ENCODE measurements around the gene DEPDC1. TPM values are rescaled to one million over a fixed set of nuclear protein-coding genes. Genes with fewer than 3 reads are reported as not detected.
A peak's percentile ranks its signal among the peaks of the same experiment; 100 is the strongest.

DEPDC1 gene
- total RNA-seq, 1 experiment from 2014 or later, result 26.1 TPM

DNA sequence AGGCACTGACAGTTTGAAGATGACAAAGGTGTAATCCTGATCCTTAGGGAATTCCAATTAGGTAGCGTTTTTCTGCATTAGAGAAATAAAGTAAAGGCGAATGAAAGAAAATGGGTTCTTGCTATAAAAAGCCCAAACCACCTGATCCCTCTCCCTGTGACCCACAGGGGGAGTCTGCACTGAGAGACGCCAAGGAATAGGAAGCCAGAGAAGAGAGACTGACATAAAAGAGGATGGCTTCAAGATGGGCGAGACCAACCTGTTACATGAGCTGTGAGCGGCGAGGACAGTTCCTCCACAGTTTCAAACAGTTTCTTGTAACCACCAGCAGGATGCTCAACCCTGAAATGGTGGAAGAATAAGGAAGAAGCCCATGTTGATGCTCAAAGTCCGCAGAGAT is 48.5 kb downstream of the DEPDC1 start:
- no peak overlapping the region for H2AK5ac ChIP-seq (ENCODE audit: insufficient read length, low read length)
- no CpG with 5 or more reads among the region's 7 CpGs for WGBS (ENCODE audit: extremely low coverage, insufficient read length, low lambda C conversion rate)
- H3K23ac ChIP-seq (ENCODE audit: insufficient read length, low read depth, low read length), result no peak overlapping the region
- no peak overlapping the region for H2BK5ac ChIP-seq (ENCODE audit: insufficient read length, low read length)
- H4K5ac ChIP-seq (ENCODE audit: insufficient read length, low read depth, low read length), result no peak overlapping the region
- H3K9me3 ChIP-seq (ENCODE audit: control insufficient read depth, low read depth, low read length), result no peaks in the 10 kb centered on the region
- H3K27ac Mint-ChIP-seq, result no peak overlapping the region
- no peak overlapping the region for H2BK15ac ChIP-seq (ENCODE audit: low read depth, low read length)
- H3K79me1 ChIP-seq (ENCODE audit: insufficient read depth, low read depth, low read length, poor library complexity, severe bottlenecking), result no peaks in the 10 kb centered on the region
- H3K79me2 ChIP-seq (ENCODE audit: insufficient read depth, low read length), result no peaks in the 10 kb centered on the region
- TF ChIP-seq, protein P1, sequence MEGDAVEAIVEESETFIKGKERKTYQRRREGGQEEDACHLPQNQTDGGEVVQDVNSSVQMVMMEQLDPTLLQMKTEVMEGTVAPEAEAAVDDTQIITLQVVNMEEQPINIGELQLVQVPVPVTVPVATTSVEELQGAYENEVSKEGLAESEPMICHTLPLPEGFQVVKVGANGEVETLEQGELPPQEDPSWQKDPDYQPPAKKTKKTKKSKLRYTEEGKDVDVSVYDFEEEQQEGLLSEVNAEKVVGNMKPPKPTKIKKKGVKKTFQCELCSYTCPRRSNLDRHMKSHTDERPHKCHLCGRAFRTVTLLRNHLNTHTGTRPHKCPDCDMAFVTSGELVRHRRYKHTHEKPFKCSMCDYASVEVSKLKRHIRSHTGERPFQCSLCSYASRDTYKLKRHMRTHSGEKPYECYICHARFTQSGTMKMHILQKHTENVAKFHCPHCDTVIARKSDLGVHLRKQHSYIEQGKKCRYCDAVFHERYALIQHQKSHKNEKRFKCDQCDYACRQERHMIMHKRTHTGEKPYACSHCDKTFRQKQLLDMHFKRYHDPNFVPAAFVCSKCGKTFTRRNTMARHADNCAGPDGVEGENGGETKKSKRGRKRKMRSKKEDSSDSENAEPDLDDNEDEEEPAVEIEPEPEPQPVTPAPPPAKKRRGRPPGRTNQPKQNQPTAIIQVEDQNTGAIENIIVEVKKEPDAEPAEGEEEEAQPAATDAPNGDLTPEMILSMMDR (conservative IDR thresholded peaks at IDR 0.05), result peak; percentile 59
- H3K36me3 Mint-ChIP-seq (ENCODE audit: insufficient read depth in 1 of 3, low read depth in 3 of 3), result no peaks in the 10 kb centered on the region
- H4K91ac ChIP-seq (ENCODE audit: insufficient read length, low read depth, low read length), result no peak overlapping the region
- H3K9me3 Mint-ChIP-seq, result no peaks in the 10 kb centered on the region
- H3K23me2 ChIP-seq (ENCODE audit: insufficient read length, low read depth, low read length, poor library complexity, severe bottlenecking), result no peaks in the 10 kb centered on the region
- H3T11ph ChIP-seq (ENCODE audit: low read length), result no peak overlapping the region
- H3K9ac ChIP-seq (ENCODE audit: extremely low read depth, insufficient read length, low read length), result no peak overlapping the region
- H3K56ac ChIP-seq (ENCODE audit: insufficient read length, low read depth, low read length), result no peak overlapping the region
- H3K14ac ChIP-seq (ENCODE audit: insufficient read depth, low read length), result no peak overlapping the region
- no peaks in the 10 kb centered on the region for H3K27me3 ChIP-seq (ENCODE audit: insufficient read depth, low read length)
- no peak overlapping the region for H2BK120ac ChIP-seq (ENCODE audit: low read depth, low read length, poor library complexity, severe bottlenecking)
- H3K4me2 ChIP-seq (ENCODE audit: insufficient read depth, insufficient read length, low read length), result no peak overlapping the region
- H3K4me1 Mint-ChIP-seq, result peaks cover 12 to 23% of the 10 kb centered on the region in 2 experiments
- no peak overlapping the region for H4K8ac ChIP-seq (replicated peaks; ENCODE audit: insufficient read length, low read depth, low read length)
- H2BK12ac ChIP-seq (ENCODE audit: insufficient read length, low read depth, low read length), result no peak overlapping the region
- H3K27me3 Mint-ChIP-seq (ENCODE audit: low read depth), result peaks cover 3% of the 10 kb centered on the region
- no peak overlapping the region for H2BK20ac ChIP-seq (ENCODE audit: low read depth, low read length, poor library complexity, severe bottlenecking)
- H2AFZ ChIP-seq (ENCODE audit: low read length), result peak overlapping the region; percentile 63
- H3K4ac ChIP-seq (ENCODE audit: low read depth, low read length), result no peak overlapping the region
- H3K4me3 Mint-ChIP-seq, result no peak overlapping the region
- H4K20me1 ChIP-seq (ENCODE audit: control insufficient read depth, insufficient read depth, insufficient read length), result no peaks in the 10 kb centered on the region
- no peak overlapping the region for H3K27ac ChIP-seq (ENCODE audit: insufficient read length, low read depth, low read length)
- H3K18ac ChIP-seq (ENCODE audit: insufficient read length, low read depth, low read length), result no peak overlapping the region
- peaks cover 2% of the 10 kb centered on the region; the same call in 1 of the 2 replicates for H3K4me1 ChIP-seq (ENCODE audit: insufficient read depth, low read length)
- peak; percentile 45 for DNase-seq

Measured in H9 (cell line).